ENCODE data around the gene TSR1. TPM values are rescaled to one million over a fixed set of nuclear protein-coding genes. Genes with fewer than 3 reads are reported as not detected.

Gene TSR1
- total RNA-seq, 4 donors from 2014 or later = 31.6 to 124 (median 40.8) TPM

- TF ChIP-seq, protein P1, sequence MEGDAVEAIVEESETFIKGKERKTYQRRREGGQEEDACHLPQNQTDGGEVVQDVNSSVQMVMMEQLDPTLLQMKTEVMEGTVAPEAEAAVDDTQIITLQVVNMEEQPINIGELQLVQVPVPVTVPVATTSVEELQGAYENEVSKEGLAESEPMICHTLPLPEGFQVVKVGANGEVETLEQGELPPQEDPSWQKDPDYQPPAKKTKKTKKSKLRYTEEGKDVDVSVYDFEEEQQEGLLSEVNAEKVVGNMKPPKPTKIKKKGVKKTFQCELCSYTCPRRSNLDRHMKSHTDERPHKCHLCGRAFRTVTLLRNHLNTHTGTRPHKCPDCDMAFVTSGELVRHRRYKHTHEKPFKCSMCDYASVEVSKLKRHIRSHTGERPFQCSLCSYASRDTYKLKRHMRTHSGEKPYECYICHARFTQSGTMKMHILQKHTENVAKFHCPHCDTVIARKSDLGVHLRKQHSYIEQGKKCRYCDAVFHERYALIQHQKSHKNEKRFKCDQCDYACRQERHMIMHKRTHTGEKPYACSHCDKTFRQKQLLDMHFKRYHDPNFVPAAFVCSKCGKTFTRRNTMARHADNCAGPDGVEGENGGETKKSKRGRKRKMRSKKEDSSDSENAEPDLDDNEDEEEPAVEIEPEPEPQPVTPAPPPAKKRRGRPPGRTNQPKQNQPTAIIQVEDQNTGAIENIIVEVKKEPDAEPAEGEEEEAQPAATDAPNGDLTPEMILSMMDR (IDR thresholded peaks at IDR 0.05) = no peak
- ATAC-seq (ENCODE audit: low FRiP score) (no peak), DNase-seq (ENCODE audit: low spot score) (no peak)
Measured at GRCh38 chr17:2357931-2358434, 21.7 kb upstream of the TSR1 start.

DNA sequence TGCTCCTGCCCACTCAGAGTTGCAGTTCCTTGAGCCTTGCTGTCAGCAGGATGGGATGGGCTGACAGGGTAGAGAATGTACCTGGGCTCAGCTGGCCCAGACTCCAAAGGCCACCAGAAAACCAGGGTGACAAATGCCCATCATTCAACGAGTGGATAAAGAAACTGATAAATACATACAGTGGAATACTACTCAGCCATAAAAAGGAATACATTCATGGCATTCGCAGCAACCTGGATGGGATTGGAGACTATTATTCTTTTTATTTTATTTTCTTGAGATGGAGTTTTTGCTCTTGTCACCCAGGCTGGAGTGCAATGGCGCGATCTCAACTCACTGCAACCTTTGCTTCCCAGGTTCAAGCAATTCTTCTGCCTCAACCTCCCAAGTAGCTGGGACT, 21.0 kb upstream of the TSR1 start:
- TF ChIP-seq, protein P1 (IDR thresholded peaks at IDR 0.05) = no peak
- no peak for ATAC-seq (ENCODE audit: low FRiP score)
- DNase-seq (ENCODE audit: low spot score) = no peak

GRCh38 chr17:2354311-2354710, 18.1 kb upstream of the TSR1 start:
- ATAC-seq (ENCODE audit: low FRiP score) = no peak
- DNase-seq (ENCODE audit: low spot score) = no peak
- TF ChIP-seq, protein P1 (IDR thresholded peaks at IDR 0.05) = no peak

DNA sequence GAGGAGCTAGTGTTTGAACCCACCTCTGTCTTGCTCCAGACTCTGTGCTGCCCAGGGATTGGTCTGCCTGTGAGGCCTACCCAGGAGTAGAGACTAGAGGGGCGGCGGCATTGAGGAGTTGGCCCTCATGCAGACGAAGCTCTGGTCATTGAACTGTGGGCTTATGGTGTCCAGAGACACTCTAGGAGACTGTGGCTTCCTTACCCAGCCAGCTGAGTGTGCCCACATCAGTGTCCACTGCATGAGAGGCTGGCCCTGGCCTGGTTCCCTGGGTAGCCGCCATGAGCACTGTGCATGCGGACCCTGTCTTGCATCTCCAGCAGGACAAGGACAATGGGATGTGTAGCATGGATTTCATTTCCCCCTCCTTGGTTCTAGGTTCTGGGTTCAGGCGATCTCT, 15.0 kb upstream of the TSR1 start:
- DNase-seq (ENCODE audit: low spot score) (no peak), ATAC-seq (ENCODE audit: low FRiP score) (no peak)
- TF ChIP-seq, protein P1 (IDR thresholded peaks at IDR 0.05) = no peak

- DNase-seq (ENCODE audit: low spot score) (no peak), ATAC-seq (ENCODE audit: low FRiP score) (peak; percentile 77)
- TF ChIP-seq, protein P1 (IDR thresholded peaks at IDR 0.05) = no peak
Measured at GRCh38 chr17:2347805-2348685, 11.8 kb upstream of the TSR1 start.

GRCh38 chr17:2346475-2346874, 10.2 kb upstream of the TSR1 start:
- no peak for ATAC-seq (ENCODE audit: low FRiP score)
- no peak for DNase-seq (ENCODE audit: low spot score)

More at GRCh38 chr17:2346475-2346874, 10.2 kb upstream of the TSR1 start:
- TF ChIP-seq, protein P1 (IDR thresholded peaks at IDR 0.05) = no peak
